IPS-NIHi7 (cell line): ENCODE data around the gene TMEM170A.
"Not testable (repeated sequence)": the region's sequence is repeated elsewhere in the genome, so short reads cannot be mapped to it uniquely, and the experiment has no call there.

Experiments used
- DNase-seq: peaks from one replicate; pipeline ENCODE4 v3.0.0; 2012; ENCODE audit warnings: mixed read lengths; ENCODE audit errors: extremely low spot score

TMEM170A gene

GRCh38 chr16:75464122-75464918, at the start of gene TMEM170A:
Gene TMEM170A, minus strand, starts transcription at chr16:75464689. Its CDS starts 89 bp downstream, at chr16:75464600.
- DNase-seq: peak; percentile 99

DNA sequence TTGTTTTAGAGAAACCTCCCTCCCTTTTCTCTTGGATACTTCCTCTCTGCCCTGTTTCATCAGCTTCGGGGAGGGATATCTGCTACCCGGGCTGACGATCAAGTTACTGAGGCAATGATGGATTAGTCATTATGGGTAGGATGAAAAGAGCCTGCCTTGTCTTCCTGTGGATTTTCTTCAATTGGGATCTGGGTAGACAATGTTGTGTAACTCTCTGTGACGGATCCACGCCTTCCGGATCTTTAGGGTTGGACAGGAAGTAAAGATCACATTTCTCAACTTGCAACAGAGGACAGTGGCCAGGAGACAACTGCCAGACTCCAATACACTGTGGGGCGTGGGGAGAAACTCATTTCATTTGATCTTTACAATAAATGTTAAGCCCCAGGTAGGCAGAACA, 42.1 kb upstream of the TMEM170A start:
- DNase-seq: no peak

GRCh38 chr16:75506107-75506506, 41.6 kb upstream of the TMEM170A start:
- no peak for DNase-seq

- DNase-seq: no peak
Measured at GRCh38 chr16:75503801-75504200, 39.3 kb upstream of the TMEM170A start.

DNA sequence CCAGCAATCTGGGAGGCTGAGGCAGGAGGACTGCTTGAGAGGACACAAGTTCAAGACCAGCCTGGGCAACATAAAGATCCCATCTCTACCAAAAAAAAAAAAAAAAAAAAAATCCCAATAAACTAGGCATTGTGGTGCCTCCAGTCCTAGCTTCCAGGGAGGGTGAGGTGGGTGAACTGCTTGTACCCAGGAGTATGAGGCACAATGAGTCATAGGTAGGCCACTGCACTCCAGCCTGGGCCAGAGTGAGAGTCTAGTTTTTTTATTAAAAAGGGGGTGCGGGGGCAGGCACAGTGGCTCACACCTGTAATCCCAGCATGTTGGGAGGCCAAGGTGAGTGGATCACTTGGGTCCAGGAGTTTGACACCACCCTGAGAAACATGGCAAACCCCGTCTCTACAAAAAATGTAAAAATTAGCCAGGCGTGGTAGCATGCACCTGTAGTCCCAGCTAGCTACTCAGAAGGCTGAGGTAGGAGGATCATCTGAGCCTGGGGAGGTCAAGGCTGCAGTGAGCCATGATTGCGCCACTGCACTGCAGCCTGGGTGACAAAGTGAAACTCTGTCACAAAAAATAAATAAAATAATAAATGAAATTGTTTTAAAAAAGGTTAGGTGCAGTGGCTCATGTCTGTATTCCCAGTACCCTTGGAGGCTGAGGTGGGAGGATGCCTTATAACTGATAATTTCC, 38.6 kb upstream of the TMEM170A start:
- DNase-seq: no peak

- not testable (repeated sequence) for DNase-seq
Measured at GRCh38 chr16:75501820-75502219, 37.3 kb upstream of the TMEM170A start.

DNA sequence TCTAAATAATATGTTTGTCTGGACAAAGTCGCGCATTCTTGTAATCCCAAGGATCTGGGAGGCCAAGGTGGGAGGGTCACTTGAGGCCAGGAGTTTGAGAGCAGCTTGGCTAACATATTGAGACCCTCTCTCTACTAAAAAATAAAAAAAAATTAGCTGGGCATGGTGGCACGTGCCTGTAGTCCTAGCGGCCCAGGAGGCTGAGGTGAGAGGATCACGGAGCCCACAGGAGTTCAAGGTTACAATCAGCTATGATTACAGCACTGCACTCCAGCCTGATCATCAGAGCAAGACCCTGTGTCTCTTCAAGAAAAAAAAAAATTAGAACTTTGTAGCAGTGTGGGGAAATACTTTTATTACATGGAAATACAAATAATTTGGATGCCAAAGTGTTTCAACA, 36.9 kb upstream of the TMEM170A start:
- no peak for DNase-seq

DNA sequence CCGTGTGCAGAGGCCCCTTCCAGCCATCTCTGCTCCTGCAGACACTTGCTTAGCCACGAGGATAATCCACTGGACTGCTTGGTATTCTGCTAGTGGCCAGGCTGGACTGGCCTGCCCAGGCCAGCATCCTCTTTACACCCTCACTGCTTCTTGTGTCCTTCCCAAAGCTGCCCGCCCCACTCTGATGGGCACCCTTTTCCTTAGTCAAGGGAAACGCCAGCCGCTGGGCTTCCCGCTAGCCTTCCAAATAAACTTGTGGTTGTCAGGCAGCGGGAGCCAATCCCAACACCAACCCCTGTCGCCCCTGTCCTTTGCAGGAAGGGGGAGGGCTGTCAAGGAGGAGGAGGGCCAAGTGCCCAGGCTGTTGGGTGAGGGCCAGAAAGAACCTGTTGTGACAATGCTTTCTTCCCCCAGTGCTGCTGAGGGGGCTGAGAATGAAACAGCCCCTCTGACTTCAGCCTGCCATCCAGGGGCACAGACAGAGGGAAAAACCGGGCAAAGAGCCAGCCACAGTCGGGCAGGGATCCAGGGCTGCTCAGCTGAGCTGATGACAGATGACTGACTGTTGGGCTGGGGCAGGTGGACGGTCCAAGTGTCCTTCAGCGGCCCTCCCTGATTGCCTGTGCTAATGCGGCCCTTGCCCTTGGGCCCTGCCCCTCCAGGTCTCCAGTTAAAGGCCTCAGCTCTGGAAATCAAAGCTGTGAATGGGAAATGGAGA, 34.3 kb upstream of the TMEM170A start:
- not testable (repeated sequence) for DNase-seq

DNA sequence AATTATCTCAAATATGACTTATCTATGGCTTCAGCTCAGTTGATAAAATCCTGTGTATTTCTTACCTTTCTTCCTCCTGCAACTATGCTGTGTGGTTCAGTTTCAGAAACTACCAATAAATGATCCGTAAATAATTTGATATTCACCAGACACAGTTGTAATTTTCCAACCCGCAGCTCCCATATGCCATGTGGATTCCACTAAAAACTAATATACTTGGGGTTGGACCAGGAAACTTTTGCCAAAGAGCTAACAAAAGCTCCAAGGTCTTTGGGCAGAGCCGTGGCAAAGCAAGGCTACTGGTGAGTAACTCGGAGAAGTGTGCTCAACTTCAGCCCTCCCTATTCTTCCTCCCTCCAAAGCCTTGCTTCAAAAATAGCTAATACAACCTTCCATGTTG, 33.1 kb upstream of the TMEM170A start:
- DNase-seq: no peak

GRCh38 chr16:75495076-75495674, 30.7 kb upstream of the TMEM170A start, which contains the start of gene CHST6:
Gene CHST6, minus strand, starts transcription at chr16:75495441. Its CDS starts 15,613 bp downstream, at chr16:75479828.
- DNase-seq: peak; percentile 94

DNA sequence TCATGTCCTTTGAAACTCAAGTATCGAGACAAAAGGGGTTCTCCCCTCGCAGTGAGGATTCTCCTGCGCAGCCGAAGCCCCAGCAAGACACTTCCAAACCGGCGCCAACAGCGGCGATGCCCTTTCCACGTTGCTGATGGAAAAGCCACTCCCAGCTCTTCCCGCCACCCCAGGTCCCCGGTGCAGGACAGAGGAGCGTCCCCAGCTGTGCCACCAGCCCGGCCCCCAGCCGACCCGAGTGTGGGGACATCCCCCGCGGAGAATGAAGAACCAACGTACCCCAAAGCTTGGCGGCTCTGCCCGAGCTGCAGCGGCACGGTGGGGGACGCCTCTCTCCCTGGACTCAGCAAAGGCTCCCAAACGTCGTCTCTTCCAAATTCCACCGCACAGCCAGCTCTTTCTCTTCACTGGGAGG, 30.2 kb upstream of the TMEM170A start:
- DNase-seq: peak; percentile 31

- DNase-seq: no peak
Measured at GRCh38 chr16:75494184-75494583, 29.7 kb upstream of the TMEM170A start.

GRCh38 chr16:75491876-75492275, 27.4 kb upstream of the TMEM170A start:
- DNase-seq: peak; percentile 46

- DNase-seq: no peak
Measured at GRCh38 chr16:75488322-75488721, 23.8 kb upstream of the TMEM170A start.

DNA sequence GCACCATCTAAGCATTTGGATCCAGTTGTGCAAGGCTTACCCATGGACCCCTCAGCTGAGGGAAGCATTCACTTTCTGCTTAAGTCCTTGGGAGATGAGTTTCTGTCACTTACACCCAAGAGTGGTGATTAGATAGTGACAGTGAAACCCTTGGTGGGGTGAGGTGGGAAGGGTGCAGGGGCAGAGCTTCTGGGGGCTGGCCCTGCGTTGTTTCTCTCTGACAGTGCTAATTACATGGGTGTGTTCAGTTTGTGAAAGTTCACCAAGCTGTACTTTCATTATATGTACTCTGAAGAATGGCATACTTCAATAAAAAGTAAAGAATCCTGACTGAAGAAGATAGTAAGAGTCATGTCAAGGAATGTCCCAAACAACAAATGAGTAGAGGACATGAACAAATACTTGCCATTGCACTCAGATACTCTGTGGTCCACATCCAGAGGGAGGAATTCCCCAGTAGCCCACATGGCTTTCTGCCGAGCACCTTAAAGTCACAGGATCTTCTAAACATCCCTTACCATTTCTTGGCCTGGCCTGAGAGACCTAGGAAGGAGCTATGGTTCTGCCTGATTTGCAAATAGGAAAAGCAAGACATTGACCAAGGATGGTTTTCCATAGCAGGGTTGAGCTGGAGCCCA, 22.3 kb upstream of the TMEM170A start:
- no peak for DNase-seq

- no peak for DNase-seq
Measured at GRCh38 chr16:75486014-75486675, 21.7 kb upstream of the TMEM170A start.

DNA sequence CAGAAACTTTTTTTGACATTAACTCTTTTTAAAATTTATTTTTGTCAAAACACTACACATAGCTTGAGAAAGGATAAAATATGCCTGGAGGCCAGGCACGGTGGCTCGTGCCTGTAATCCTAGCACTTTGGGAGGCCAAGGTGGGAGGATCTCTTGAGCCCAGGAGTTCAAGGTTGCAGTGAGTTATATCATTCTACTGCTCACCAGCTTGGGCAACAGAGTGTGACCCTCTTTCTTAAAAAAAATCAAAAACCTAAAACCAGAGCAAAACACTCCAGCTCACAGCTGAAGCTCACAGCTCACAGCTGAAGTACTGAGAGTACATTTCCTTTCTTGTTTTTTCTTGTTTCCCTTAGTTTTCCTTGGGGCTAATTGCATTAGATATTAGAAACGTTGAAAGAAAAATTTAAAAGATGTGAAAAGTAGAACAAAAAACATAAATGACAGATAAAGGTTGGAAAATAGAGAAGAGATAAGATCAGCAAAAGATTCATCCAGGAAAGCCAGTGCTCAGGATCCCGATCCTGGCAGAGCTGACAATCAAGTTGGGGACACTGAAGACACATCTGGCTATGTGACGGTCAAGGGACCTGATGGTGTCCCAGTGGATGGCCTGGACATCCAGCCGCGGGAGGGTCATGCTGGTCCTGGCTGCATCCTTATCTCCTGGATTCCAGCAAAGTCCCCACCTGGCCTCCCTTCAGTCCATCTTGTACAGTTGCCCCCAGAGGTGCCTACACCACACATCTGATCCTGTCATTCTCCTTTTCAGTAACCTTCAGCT, 20.9 kb upstream of the TMEM170A start:
- DNase-seq: no peak

- DNase-seq: no peak
Measured at GRCh38 chr16:75483222-75483621, 18.7 kb upstream of the TMEM170A start.

GRCh38 chr16:75482434-75483205, 18.1 kb upstream of the TMEM170A start:
- DNase-seq: no peak
